RWPE2 (cell line): ENCODE results near the gene CCDC167.

Experiments used
- ATAC-seq: fragments of 200-7000 bp; cut with Tn5 transposase; 3 replicates; pipeline ENCODE4 v1.9.1; 2021; ENCODE audit warnings: low read depth
- DNase-seq: peaks from one replicate; pipeline ENCODE4 v3.0.0-alpha.2; 2020; ENCODE audit warnings: low spot score
- H3K27ac ChIP-seq: fragments of 450-650 bp; 2 replicates; pipeline ENCODE4 v1.5.1; 2017; ENCODE audit warnings: mild to moderate bottlenecking; ENCODE audit not compliant: poor library complexity, severe bottlenecking
- H3K27me3 ChIP-seq: fragments of 250-450 bp; sonication (Bioruptor Pico); 2 replicates; pipeline ENCODE4 v1.5.1; 2021; ENCODE audit warnings: mild to moderate bottlenecking, moderate library complexity; ENCODE audit not compliant: insufficient read depth, poor library complexity, severe bottlenecking
- H3K36me3 ChIP-seq: fragments of 250-450 bp; sonication (Bioruptor Pico); 2 replicates; pipeline ENCODE4 v1.5.1; 2020; ENCODE audit warnings: low read depth, mild to moderate bottlenecking, moderate library complexity
- H3K4me1 ChIP-seq: fragments of 250-450 bp; sonication (Bioruptor Pico); 2 replicates; pipeline ENCODE4 v1.5.1; 2021; ENCODE audit warnings: mild to moderate bottlenecking, moderate library complexity; ENCODE audit not compliant: insufficient read depth, poor library complexity, severe bottlenecking
- H3K4me3 ChIP-seq: fragments of 250-450 bp; sonication (Bioruptor Pico); 2 replicates; pipeline ENCODE4 v1.5.1; 2021; ENCODE audit warnings: mild to moderate bottlenecking, moderate library complexity; ENCODE audit not compliant: severe bottlenecking
- H3K9me3 ChIP-seq: fragments of 250-450 bp; sonication (Bioruptor Pico); 2 replicates; pipeline ENCODE4 v1.5.1; 2021; ENCODE audit warnings: mild to moderate bottlenecking, moderate library complexity; ENCODE audit not compliant: severe bottlenecking
- TF ChIP-seq, protein P1 (sequence below): fragments of 450-650 bp; IDR thresholded peaks from one replicate; pipeline ENCODE4 v1.5.1; 2017; ENCODE audit warnings: mild to moderate bottlenecking, moderate library complexity; ENCODE audit not compliant: poor library complexity, severe bottlenecking

CCDC167 gene

DNA sequence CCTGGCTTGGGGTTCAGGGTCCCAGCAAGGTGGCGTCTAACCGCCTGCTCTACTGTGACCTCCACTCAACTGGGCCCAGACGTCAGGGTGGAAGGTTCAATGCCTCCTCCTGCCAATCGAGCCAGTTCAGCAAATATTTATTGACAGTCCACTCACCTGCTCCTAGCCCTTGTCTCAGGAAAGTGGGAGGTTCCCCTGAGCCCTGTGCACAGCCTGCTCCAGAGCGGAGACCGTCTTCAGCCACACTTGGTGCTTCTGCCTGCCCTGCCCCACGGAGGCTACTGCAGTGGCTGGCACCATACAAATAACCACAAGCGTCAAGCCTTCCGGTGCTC lies 6.1 kb downstream of the CCDC167 start:
- H3K4me3 ChIP-seq, result no peak overlapping the region
- H3K36me3 ChIP-seq, result no peaks in the 10 kb centered on the region
- no peaks in the 10 kb centered on the region for H3K4me1 ChIP-seq
- H3K9me3 ChIP-seq, result no peaks in the 10 kb centered on the region
- no peak overlapping the region for H3K27ac ChIP-seq
- no peaks in the 10 kb centered on the region for H3K27me3 ChIP-seq
- DNase-seq (no peak), ATAC-seq (no peak)
- TF ChIP-seq, protein P1, sequence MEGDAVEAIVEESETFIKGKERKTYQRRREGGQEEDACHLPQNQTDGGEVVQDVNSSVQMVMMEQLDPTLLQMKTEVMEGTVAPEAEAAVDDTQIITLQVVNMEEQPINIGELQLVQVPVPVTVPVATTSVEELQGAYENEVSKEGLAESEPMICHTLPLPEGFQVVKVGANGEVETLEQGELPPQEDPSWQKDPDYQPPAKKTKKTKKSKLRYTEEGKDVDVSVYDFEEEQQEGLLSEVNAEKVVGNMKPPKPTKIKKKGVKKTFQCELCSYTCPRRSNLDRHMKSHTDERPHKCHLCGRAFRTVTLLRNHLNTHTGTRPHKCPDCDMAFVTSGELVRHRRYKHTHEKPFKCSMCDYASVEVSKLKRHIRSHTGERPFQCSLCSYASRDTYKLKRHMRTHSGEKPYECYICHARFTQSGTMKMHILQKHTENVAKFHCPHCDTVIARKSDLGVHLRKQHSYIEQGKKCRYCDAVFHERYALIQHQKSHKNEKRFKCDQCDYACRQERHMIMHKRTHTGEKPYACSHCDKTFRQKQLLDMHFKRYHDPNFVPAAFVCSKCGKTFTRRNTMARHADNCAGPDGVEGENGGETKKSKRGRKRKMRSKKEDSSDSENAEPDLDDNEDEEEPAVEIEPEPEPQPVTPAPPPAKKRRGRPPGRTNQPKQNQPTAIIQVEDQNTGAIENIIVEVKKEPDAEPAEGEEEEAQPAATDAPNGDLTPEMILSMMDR, result no peak

DNA sequence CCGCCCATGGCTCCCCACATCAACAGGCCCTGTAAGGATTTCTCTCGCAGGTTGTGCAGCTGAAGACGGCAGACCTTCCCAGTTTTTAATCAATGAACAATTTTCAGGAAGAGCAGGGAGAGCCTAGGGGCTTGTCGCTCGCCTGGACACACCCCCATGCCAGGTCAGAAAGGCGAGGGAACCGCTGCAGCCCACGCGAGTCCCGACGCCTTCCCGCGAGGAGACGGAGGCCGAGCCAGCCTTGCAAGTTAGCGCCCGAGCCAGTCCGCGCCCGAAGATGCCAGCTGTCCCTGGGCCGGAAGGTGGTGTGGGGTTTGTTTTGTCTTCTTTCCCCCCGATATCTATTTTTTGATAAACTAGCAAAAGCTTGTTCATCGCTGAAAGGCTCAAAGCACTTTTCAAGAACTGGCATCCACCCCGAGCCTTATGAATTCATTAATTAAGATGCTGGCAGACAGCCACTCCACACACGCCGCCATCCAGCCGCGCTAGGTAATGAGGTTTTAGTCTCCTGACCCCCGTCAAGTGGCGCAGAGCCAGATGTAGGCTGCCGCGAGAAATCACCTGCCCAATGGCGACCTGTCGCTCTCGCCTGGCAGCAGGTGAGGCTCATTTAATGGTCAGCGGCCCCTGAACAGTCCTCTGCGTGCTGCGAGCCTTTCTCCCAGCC lies 6.6 kb downstream of the CCDC167 start:
- no peak for DNase-seq
- no peaks in the 10 kb centered on the region for H3K27me3 ChIP-seq
- H3K4me1 ChIP-seq, result no peaks in the 10 kb centered on the region
- no peaks in the 10 kb centered on the region for H3K36me3 ChIP-seq
- no peak for ATAC-seq
- no peaks in the 10 kb centered on the region for H3K9me3 ChIP-seq
- TF ChIP-seq, protein P1, result no peak
- no peak overlapping the region for H3K4me3 ChIP-seq
- no peak overlapping the region for H3K27ac ChIP-seq

DNA sequence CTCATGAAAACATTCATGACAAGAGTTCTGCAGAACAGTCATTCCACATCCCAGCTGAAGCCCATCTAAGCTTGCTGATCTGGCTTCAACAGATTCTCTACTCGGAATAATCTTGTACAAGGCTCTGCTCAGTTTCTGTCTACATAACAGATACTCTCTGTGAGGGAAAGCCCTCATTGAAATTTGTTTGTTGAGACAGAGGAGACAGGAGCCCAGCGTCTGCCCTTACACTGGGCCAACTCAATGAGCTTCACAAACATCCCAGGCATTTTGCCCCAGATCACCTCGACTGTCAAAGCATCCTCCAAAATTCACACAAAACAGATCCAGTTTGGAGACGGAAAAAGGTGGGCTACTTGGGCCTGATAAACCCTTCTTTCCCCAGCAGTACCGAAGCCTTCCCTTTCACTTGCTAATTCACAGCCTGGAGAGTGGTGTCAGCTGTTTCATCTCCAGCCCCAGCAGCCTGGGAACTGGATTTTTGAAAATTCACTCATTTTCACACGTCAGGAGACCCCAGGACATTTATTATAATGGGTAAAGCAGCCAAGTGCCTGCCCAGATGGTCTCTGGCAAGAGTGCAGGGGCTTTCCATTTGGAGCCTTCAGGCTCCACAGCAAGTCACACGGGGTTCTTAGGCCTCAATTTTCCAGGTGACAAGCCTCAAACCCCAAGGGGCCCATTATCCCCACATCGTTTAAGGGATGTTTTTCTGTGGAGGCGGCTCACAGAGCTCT lies 7.3 kb downstream of the CCDC167 start:
- DNase-seq (no peak), ATAC-seq (no peak)
- H3K9me3 ChIP-seq, result no peaks in the 10 kb centered on the region
- H3K27me3 ChIP-seq, result no peaks in the 10 kb centered on the region
- no peaks in the 10 kb centered on the region for H3K36me3 ChIP-seq
- no peak overlapping the region for H3K27ac ChIP-seq
- TF ChIP-seq, protein P1, result no peak
- no peak overlapping the region for H3K4me3 ChIP-seq
- no peaks in the 10 kb centered on the region for H3K4me1 ChIP-seq

DNA sequence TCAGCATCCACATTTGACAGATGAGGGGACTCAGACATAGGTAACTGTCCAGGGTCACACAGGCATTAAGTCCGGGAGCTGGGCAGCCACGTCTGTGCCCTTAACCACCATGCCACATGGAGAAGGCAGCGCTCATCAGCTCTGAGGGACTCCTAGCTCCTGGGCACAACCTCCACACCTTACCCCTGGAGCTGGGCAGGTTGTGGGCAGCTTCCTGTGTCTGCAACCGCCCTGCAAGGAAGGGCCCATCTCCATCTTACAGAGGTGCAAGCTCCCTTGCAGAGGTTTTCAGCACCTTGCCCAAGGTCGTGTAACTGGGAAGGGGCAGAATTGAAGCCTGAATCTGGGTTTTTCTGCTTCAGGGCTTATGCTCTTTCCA lies 7.9 kb downstream of the CCDC167 start:
- TF ChIP-seq, protein P1, result no peak
- Histone ChIP-seq H3K27me3 (no peaks in the 10 kb centered on the region), H3K4me1 (no peaks in the 10 kb centered on the region), H3K27ac (no peak overlapping the region), H3K4me3 (no peak overlapping the region), H3K36me3 (no peaks in the 10 kb centered on the region), H3K9me3 (no peaks in the 10 kb centered on the region)
- no peak for DNase-seq
- 0 out of 3 replicates have a peak, but pooled peaks have one; percentile 6 for ATAC-seq
